ENCODE measurements around the gene RBM26. TPM values are rescaled to one million over a fixed set of nuclear protein-coding genes. Genes with fewer than 3 reads are reported as not detected.

RBM26 gene
- polyA plus RNA-seq, 1 donor from 2014 or later: 112 TPM

DNA sequence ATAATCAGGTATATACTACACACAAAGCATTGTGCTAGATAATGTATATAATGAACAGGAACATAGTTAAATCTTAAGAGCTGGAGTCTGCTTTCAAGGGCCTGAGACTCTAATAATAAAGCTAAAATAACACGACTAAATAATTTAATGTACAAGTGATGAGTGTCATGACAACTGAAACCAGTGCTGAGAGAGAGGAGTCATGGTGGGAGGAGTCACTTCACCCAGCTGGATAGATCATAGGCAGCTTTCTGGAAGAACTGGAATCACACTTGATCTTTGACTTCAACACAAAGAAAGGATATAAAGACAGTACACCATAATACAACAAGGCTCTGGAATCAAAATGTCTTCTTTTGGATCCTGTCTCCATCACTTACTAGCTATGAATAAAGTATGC, 7.1 kb downstream of the RBM26 start:
- Histone ChIP-seq H2AFZ (ENCODE audit: low read depth, low read length) (no peak overlapping the region), H3K27me3 (ENCODE audit: insufficient read depth, low read depth, low read length) (no peaks in the 10 kb centered on the region), H3K79me2 (replicated peaks; ENCODE audit: insufficient read depth, low read length) (peaks cover 72% of the 10 kb centered on the region), H3K36me3 (ENCODE audit: insufficient read depth, low read length) (peaks cover 18% of the 10 kb centered on the region), H3F3A (ENCODE audit: insufficient read depth, low read length, poor library complexity, severe bottlenecking) (no peaks in the 10 kb centered on the region), H3K9ac (ENCODE audit: low read length) (no peak overlapping the region), H3K27ac (ENCODE audit: low read length) (no peak overlapping the region), H3K4me2 (ENCODE audit: low read length) (no peak overlapping the region), H3K9me2 (ENCODE audit: insufficient read depth, low read length) (no peaks in the 10 kb centered on the region), H3K9me3 (ENCODE audit: low read length) (no peaks in the 10 kb centered on the region), H4K20me1 (ENCODE audit: insufficient read depth) (no peaks in the 10 kb centered on the region), H3K4me3 (ENCODE audit: low read length) (no peak overlapping the region)
- TF ChIP-seq RAD21 (conservative IDR thresholded peaks at IDR 0.05): no peak
- no peak for TF ChIP-seq SMC3 (conservative IDR thresholded peaks at IDR 0.05; ENCODE audit: poor library complexity)
- TF ChIP-seq MXI1 (conservative IDR thresholded peaks at IDR 0.05; ENCODE audit: poor library complexity, severe bottlenecking): no peak
- no peak for TF ChIP-seq POLR2AphosphoS5 (IDR thresholded peaks at IDR 0.05)
- TF ChIP-seq EZH2 (IDR thresholded peaks at IDR 0.05; ENCODE audit: borderline replicate concordance, insufficient read depth, low read length, poor library complexity, severe bottlenecking): no peak
- no peak for TF ChIP-seq TAF1 (IDR thresholded peaks at IDR 0.05; ENCODE audit: low read depth)
- TF ChIP-seq, protein P1, sequence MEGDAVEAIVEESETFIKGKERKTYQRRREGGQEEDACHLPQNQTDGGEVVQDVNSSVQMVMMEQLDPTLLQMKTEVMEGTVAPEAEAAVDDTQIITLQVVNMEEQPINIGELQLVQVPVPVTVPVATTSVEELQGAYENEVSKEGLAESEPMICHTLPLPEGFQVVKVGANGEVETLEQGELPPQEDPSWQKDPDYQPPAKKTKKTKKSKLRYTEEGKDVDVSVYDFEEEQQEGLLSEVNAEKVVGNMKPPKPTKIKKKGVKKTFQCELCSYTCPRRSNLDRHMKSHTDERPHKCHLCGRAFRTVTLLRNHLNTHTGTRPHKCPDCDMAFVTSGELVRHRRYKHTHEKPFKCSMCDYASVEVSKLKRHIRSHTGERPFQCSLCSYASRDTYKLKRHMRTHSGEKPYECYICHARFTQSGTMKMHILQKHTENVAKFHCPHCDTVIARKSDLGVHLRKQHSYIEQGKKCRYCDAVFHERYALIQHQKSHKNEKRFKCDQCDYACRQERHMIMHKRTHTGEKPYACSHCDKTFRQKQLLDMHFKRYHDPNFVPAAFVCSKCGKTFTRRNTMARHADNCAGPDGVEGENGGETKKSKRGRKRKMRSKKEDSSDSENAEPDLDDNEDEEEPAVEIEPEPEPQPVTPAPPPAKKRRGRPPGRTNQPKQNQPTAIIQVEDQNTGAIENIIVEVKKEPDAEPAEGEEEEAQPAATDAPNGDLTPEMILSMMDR (IDR thresholded peaks at IDR 0.05; ENCODE audit: poor library complexity, severe bottlenecking): no peak

DNA sequence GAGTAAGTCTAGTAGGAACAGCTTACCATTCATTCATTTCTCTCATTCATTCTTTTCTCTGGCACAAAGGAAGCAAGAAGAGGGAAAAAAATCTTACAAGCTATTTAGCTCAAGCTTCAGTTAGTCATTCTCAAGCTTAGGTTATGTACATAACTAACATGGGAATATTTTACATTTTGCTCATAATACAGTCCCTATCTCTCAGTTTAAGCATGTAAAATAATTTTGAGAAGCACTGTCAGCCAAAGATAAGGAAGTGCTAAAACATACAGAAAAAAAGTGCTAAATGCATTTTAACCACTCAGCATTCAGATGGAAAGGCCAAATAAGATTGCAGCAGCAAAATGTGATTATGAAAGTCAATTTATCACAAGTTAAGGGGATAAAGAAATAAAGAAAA, 7.9 kb downstream of the RBM26 start:
- H3K4me3 ChIP-seq (ENCODE audit: low read length): no peak overlapping the region
- no peak overlapping the region for H3K4me2 ChIP-seq (ENCODE audit: low read length)
- no peak overlapping the region for H3K27ac ChIP-seq (ENCODE audit: low read length)
- peaks cover 18% of the 10 kb centered on the region for H3K36me3 ChIP-seq (ENCODE audit: insufficient read depth, low read length)
- H3K79me2 ChIP-seq (replicated peaks; ENCODE audit: insufficient read depth, low read length): peaks cover 66% of the 10 kb centered on the region
- no peaks in the 10 kb centered on the region for H3K27me3 ChIP-seq (ENCODE audit: insufficient read depth, low read depth, low read length)
- no peaks in the 10 kb centered on the region for H3K9me2 ChIP-seq (ENCODE audit: insufficient read depth, low read length)
- TF ChIP-seq EZH2 (IDR thresholded peaks at IDR 0.05; ENCODE audit: borderline replicate concordance, insufficient read depth, low read length, poor library complexity, severe bottlenecking) (no peak), MXI1 (conservative IDR thresholded peaks at IDR 0.05; ENCODE audit: poor library complexity, severe bottlenecking) (no peak), RAD21 (conservative IDR thresholded peaks at IDR 0.05) (no peak), SMC3 (conservative IDR thresholded peaks at IDR 0.05; ENCODE audit: poor library complexity) (no peak), POLR2AphosphoS5 (IDR thresholded peaks at IDR 0.05) (no peak), EP300 (conservative IDR thresholded peaks at IDR 0.05; ENCODE audit: poor library complexity, severe bottlenecking) (no peak), TAF1 (IDR thresholded peaks at IDR 0.05; ENCODE audit: low read depth) (no peak)
- TF ChIP-seq, protein P1 (IDR thresholded peaks at IDR 0.05; ENCODE audit: poor library complexity, severe bottlenecking): no peak
- TF ChIP-seq, protein P2, sequence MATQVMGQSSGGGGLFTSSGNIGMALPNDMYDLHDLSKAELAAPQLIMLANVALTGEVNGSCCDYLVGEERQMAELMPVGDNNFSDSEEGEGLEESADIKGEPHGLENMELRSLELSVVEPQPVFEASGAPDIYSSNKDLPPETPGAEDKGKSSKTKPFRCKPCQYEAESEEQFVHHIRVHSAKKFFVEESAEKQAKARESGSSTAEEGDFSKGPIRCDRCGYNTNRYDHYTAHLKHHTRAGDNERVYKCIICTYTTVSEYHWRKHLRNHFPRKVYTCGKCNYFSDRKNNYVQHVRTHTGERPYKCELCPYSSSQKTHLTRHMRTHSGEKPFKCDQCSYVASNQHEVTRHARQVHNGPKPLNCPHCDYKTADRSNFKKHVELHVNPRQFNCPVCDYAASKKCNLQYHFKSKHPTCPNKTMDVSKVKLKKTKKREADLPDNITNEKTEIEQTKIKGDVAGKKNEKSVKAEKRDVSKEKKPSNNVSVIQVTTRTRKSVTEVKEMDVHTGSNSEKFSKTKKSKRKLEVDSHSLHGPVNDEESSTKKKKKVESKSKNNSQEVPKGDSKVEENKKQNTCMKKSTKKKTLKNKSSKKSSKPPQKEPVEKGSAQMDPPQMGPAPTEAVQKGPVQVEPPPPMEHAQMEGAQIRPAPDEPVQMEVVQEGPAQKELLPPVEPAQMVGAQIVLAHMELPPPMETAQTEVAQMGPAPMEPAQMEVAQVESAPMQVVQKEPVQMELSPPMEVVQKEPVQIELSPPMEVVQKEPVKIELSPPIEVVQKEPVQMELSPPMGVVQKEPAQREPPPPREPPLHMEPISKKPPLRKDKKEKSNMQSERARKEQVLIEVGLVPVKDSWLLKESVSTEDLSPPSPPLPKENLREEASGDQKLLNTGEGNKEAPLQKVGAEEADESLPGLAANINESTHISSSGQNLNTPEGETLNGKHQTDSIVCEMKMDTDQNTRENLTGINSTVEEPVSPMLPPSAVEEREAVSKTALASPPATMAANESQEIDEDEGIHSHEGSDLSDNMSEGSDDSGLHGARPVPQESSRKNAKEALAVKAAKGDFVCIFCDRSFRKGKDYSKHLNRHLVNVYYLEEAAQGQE (IDR thresholded peaks at IDR 0.05; ENCODE audit: borderline replicate concordance): no peak
- no peaks in the 10 kb centered on the region for H3F3A ChIP-seq (ENCODE audit: insufficient read depth, low read length, poor library complexity, severe bottlenecking)
- no peaks in the 10 kb centered on the region for H4K20me1 ChIP-seq (ENCODE audit: insufficient read depth)
- H2AFZ ChIP-seq (ENCODE audit: low read depth, low read length): no peak overlapping the region
- no peaks in the 10 kb centered on the region for H3K9me3 ChIP-seq (ENCODE audit: low read length)
- no peak overlapping the region for H3K9ac ChIP-seq (ENCODE audit: low read length)

Measured in neural cell (in vitro differentiated cells).